HG03378 (cell line): ENCODE measurements around the gene SGK1.
"Not testable (repeated sequence)": the region's sequence is repeated elsewhere in the genome, so short reads cannot be mapped to it uniquely, and the experiment has no call there.

Source experiments
- ATAC-seq: cut with Tn5 transposase; IDR thresholded peaks from one replicate; pipeline ENCODE4 v1.9.1; 2021; ENCODE audit warnings: mild to moderate bottlenecking, moderate library complexity; ENCODE audit not compliant: unreplicated experiment

The SGK1 gene

DNA sequence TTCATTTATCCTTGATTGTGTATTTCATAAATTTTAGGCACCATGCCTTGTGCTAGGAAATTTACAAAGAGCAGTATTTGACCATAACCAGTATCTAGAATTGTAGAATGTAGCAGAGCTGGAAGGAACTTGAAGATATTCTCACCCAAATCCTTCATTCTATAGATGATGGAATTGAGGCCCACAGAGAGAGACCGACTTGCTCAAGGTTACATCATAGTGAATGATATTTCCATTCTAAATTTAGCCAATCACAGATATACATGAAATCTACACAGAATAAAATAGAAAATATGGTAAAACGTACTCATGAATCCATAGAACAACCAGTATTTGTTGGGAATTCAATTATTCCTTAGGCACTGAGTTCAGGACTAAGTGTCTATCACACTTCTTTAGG, 10.9 kb upstream of the SGK1 start:
- ATAC-seq, result no peak

DNA sequence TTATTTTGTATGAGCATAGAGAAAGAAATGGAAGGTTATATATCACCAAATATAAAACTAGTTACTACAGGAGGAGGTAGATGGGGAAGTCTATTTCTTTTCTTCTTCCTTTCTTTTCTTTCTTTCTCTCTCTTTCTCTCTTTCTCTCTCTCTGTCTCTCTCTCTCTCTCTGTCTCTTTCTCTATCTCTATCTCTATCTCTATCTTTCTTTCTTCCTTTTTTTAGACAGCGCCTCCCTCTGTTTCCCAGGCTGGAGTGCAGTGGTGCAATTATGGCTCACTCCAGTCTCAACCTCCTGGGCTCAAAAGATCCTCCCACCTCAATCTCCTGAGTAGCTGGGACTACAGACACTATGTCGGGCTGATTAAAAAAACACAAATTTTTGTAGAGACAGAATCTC, 10.2 kb upstream of the SGK1 start:
- ATAC-seq, result no peak

DNA sequence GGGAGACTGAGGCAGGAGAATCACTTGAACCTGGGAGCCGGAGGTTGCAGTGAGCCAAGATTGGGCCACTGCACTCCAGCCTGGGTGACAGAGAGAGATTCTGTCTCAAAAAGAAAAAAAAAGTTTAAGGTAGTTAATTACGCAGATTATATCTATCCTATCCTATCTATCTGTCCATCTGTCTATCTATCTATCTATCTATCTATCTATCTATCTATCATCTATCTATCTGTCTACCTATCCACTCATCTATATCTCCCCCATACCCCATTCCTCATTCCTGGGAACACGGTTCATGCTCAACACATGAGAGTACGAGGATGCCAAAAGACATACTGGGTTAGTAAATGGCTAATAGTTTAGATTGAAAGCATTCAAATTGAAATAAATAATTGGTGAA, 8.3 kb upstream of the SGK1 start:
- not testable (repeated sequence) for ATAC-seq

DNA sequence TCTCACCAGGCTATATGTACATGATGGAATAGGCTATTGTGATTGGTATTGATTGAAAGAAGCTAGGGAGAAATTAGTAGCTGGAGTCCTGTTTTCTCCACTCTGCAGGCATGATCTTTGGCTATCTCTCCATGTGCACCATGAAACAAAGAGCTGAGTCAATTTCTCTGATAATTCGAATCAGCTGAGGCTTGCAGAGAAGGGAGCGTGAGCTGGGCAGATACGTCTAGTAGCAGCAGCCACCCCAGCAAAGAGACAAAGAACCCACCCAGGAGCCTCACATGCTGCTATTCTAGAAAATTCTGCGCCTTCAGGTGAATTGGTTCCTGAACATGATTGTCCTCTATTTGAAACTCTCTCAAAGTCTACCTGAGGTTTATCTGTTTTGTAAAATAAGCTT, 6.9 kb upstream of the SGK1 start:
- no peak for ATAC-seq

DNA sequence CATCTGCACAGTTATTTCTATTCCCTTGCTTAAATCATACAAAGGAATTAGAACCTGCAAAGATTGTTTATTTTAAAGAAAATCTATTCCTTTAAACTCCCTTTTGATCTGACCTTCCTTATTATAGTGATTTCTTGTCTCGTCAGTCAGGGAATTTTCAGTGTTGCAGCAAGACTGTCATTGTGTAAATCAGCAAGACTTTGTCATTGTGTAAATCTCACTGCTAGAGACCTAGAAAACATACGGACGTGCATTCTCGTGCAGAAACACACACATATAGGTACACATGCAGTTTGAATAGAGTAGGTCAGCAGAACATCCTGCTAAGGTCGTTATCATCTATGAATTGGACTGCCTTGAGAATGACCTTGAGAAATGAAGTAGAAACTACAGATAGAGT, 6.2 kb upstream of the SGK1 start:
- no peak for ATAC-seq

DNA sequence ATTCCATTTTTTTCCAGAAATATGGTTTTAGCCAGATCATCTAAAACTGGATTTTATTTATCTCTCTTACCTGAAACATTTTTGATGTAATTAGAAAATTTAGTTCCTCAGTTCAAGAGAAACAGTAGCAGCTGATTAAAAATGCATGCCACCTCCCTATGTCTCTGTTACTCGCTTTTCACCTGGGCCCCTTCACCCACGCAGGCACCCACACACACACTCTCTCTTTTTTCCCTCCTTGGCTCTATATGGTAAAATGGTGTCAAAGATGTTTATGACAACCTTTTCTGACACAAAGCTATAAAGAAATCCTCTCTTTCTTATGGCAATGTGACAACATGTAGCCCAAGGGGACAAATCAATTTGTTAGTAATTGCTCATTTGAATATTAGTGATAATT, 5.8 kb upstream of the SGK1 start:
- ATAC-seq, result no peak

DNA sequence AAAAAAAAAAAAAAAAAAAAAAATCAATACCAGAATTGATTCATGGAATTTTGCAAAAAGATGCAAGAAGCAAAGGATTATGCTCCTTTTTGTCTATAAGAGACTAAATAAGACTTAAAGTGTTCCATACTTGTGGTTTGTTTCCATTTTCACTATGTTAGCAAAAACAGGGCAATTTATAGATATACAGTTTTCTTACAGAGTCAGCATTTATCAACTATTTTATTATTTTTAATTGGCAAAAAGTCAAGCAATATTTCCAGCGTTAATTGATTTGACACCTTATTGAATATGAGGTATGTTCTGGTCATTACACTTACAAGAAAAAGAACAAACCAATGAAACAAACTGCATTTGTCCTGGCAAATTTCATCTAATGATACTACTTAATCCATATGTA, 5.4 kb upstream of the SGK1 start:
- ATAC-seq, result no peak

DNA sequence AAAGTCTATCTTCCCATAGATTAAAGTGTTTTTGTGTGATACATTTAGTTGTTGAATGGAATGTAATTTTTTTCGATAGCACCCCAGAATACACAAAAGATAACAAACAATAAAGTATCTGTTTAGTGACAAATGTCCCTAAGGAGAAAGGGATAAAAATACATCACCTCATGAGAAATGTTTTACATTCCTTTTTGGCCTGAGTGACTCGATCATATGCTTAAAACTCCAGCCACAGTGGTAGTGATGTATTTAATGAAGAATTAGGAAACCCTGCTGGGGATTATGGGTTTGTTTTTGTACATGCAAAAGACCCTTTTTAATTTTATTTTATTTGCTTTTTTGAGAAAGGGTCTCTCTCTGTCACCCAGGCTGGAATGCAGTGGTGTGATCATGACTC, 4.3 kb upstream of the SGK1 start:
- no peak for ATAC-seq

DNA sequence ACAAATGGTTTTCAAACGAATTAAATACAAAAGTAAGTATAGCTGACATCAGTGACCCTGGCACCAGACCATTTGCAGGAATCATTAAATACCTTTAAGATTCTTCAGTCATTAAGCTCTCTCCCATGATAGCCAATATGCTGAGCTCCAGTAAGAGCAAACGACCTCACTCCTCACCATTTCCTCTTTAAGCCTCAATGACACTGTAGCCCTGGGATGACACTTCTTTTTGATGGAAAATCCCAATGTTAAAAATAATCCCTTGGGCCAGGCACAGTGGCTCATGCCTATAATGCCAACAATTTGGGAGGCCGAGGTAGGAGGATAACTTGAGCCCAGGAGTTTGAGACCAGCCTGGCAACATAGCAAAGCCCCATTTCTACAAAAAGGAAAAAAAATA, 3.3 kb upstream of the SGK1 start:
- no peak for ATAC-seq

DNA sequence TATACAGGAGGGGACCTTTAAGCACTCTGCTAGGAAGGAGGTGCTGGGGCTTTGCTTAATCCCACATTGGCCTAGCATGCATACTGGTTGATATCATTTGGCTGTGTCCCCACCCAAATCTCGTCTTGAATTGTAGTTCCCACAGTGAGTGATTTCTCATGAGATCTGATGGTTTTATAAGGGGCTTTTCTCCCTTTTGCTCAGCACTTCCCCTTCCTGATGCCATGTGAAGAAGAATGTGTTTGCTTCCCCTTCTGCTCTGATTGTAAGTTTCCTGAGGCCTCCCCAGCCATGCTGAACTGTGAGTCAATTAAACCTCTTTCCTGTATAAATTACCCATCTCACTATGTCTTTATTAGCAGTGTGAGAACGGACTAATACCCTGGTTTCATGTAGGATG, 1.8 kb upstream of the SGK1 start:
- not testable (repeated sequence) for ATAC-seq

DNA sequence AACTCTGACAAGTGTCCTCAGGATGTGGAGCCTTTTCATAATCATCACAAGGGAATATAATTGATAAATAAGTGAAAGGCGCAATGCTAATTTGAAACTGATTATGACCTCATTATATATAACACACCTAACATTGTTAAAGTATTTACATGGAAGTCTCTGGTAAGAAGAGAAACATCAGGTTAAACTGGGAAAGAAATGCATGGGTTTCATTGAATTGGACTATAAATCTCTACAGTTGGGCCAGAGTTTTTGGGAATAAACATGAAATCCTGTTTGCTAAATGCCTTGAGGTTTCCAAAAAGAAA, 1.0 kb upstream of the SGK1 start:
- no peak for ATAC-seq

DNA sequence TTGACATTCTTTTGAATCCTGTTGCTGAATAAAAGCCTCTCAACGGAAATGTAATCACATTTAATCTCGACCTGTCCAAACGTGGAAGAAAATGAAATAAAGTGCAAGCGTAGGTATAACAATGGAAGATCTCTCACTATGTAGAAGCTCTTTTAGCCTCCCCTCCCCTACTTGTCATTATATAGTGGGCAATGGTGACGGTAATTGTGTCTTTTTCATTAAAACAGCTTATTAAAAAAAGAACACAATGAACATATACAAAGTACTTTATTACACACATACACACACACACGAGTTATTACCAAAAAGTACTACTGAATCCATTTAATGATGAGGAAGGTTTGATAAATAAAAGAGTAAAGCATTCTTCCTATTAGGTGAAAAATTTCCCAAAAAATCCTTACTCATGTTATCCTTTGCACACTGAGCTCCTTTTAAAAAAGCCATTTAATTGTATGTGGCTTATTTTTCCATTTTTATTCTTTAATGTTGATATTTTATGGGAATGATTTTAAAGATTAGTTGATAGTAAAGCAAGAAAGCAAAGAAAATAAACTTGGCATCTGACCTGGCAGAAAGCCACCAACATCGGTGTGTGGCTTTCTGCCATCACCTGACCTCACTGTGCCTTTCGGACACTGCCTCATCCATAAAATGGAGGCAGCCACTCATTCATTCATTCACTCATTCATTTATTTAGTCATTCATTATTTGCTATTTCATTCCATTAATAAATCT, 493 bp upstream of the SGK1 start:
- ATAC-seq, result no peak

DNA sequence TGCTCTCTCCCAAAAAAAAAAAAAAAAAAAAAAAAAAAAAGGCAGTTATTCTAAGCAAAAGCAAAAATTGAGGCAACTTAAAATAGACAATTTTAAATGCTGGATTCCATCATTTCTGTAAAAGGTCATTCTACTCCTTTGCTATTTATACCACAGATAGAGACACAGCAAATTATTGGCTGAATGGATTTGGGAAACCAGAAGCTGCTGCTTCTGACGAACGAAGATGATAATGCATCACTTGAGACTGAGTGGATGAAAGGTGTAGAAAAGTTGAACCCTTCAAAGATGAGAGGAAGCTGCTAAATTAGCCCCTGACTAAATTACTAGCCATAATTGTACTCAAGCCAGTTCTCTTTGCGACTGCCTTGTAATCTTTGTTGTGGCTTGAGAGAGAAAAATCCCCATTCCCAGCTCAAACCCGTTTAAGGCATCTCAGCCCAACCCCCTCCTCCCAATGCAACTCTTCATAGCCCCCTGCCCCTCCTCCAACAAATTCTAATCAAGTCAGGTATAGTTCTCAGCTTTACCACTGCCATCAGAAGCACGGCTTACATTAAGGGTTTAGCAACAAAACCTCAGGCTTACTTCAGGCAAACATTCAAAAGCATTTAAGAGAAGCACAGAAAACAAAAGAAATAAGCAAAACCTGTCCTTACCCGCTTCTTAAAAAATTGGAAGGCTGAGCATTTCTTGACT, 1.0 kb downstream of the SGK1 start:
- ATAC-seq, result no peak

DNA sequence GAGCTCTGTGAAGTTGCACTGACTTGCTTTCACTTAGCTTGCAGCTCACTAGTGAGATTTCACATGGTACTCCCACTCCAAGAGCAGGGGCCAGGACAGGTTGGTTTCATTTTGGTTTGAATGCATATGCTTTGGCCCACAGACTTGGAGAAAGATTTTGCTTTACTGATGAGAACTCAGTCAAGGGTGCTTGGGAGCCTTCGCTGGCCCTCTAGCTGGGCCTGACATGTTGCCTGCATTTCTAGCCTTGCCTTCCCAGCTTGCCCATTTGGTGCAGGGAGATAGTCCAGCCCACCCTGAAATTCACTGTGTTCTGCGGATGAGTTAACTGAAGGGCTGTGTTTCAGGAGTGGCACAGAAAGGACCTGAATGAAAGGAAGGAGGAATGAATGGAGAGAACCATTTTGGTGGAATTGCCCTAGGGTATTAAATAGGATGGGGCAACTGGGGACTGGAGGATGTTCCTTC, 1.9 kb downstream of the SGK1 start:
- no peak for ATAC-seq

DNA sequence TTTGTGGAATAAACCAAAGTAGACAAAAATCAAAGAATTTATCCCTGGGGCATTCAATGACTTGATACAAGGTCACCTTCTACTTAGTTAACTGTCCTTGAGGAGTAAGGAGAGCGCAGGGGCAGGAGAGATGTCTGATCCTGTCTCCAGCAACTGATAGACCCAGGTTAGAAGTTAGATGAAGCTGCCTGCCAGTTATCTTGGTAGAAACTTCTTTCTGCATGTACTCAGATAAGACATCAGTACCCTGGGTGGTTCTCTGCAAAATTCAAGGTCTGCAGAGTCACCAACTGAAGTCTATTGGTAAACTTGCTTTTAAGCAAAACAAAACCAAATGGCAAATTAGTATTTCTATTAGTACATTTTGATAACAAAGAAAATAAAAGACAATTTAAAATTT, 2.7 kb downstream of the SGK1 start:
- no peak for ATAC-seq

DNA sequence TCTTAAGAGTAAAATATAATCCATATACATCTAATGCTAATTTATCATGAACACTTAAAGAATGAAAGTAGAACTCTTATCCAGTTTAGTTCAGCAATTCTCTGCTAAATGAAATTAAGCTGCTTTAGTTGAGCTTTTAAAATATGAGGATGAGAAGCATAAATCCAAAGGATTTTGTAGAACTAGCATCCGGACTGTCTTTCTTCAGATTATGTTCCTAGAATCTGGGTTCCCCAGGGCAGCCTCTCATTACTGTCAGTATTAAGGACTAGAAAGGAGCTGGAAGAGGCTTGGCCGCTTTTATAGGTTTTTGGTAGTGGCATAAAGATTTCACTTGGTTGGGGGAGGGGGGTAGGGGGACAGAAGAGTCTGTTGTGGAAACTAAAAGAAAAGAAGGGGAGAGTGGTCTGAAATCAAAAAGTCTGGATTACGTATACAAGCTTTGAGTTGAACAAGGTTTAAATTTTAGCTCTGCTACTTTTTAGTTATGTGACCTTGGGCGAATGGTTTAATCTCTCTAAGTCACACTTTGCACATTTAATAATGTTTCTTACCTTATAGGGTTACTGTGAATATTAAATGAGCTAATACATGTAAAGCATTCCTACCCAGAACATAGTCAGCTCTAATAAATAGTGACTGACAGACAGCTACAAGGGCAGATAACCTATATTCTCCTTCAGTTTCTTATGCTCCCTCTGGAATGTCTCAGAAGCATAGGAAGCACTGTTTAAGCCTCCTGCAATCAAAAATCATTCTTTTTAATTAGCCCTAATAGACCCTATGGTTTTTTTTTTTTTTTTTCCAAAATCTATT, 3.7 kb downstream of the SGK1 start:
- ATAC-seq, result no peak

DNA sequence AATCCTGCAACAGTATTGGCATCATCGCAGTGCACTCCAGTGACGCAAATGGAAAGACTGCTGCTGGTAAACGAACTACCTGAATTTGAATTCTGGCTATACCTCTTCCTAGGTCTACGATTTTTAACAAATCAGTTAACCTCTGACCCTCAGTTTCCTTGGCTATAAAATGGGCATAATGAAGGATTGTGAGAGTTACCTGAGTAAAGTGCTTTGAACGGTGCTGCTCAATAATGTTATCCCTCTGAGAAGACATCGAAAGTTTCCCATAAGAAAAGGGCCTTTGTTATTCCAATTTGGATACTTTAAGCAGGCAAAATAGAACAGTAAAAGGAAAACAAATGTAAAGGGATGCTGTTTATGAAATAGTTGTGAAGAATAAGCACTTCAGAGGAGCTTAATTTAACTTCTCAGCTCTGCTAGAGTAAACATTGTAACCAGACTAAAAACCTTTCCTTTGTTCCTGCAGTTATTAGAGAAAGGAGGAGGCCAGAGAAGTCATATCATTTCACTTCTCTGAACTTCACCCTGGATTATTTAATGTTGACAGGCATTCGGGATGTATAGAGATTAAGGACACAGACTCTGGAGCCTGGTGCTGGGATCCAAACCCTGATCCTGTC, 5.8 kb downstream of the SGK1 start:
- ATAC-seq, result no peak

DNA sequence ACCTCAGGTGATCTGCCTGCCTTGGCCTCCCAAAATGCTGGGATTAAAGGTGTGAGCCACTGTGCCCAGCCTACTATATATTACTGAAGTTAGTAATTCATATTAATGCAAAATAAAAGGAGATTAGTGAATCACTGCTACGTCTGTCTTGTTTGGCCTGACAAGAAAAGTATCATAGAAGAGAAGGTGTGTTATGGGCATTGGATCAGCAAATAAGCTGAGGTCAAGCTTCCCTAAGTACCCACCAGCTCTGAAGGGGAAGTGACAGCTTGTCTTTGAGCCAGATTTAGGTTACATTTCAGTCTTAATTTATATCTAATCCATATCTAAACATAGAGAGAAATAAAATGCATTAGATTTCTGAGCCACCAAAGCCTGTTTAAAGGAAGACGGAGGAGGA, 7.1 kb downstream of the SGK1 start:
- ATAC-seq, result no peak

DNA sequence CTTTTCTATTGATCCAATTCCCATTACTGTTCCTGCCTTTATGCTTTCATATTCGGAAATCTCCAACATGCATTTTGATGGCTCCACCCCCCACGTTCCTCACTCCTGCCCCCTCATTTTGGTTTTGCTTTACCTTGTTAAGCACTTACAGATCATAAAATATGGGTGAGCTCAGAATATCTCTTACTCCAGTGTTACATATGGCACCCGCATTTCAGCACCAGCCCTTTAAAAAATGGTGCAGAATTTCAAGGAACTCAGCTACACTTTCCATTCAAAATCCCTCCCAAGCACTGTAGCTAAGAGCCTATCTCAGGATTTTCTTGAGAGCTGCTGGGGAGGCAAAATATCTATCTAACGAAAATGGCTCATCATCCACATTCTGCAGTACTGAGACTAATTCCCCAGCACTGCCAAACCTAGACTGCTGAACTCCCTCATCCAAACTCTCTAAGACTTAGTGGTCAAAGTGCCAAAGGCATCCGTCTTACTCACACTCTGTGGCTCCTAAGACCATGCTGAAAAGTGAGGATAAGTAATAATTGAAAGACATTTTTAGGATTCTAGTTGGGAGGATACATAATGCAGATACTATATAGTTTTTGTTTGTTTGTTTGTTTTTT, 7.8 kb downstream of the SGK1 start:
- no peak for ATAC-seq

DNA sequence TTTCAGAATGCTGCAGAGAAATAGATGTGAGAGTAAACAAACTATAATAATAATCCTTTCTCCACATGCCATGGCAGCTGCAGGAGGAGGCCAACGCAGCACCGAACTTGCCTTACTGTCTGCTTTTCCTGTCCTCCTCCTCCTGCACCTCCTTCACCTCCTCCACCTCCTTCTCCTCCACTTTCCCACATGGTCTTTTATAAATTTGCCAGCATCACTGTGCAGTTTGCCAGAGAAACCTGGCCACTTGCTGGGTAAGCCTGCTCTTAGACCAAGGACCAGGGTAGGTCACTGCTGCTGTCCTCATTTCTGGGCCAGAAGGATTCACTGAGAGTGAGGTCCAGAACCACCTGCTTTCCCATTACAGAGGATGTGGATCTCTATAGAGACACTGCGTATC, 8.7 kb downstream of the SGK1 start:
- no peak for ATAC-seq

DNA sequence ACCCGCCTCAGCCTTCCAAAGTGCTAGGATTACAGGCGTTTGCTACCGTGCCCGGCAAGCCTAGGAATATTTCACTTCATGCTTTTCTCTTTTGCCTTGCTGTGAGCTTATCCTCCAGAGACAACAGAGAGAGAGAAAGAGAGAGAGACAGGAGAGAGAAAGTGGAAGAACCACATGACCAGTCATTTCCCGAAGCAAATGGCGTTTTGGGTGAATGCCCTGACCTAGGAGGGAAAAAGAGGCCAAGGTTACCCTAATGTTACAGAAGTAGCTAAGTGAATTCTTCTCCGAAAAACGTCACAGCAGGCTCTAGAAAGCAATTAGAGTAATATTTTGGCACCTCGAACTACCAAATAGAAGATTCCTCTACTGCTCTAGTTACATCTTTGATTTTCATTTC, 9.1 kb downstream of the SGK1 start:
- ATAC-seq, result no peak
